Psoas muscle (tissue), 8 donors: ENCODE measurements around the gene PER2. TPM values are rescaled to one million over a fixed set of nuclear protein-coding genes. Genes with fewer than 3 reads are reported as not detected.
A peak's percentile ranks its signal among the peaks of the same experiment; 100 is the strongest.

Experiments
- ATAC-seq, 4 donors: fragments of 200-7000 bp; cut with Tn5 transposase; one replicate each; pipeline ENCODE4 v1.9.1; 2020; ENCODE audit warnings: moderate library complexity in 3 of 4, mild to moderate bottlenecking in 2 of 4
- DNase-seq, 2 donors: peaks; one replicate each; pipeline ENCODE4 v3.0.0-alpha.2; 2020
- H3K27ac ChIP-seq: fragments of 200-600 bp; one replicate; pipeline ENCODE4 v1.8.0; 2022
- H3K27me3 ChIP-seq, 3 donors: fragments of 200-600 bp in 1 of 3; one replicate each; pipeline versions ENCODE4 v1.6.1 to v1.8.0; 2013 to 2022; ENCODE audit warnings: low read length in 2 of 3, mild to moderate bottlenecking in 2 of 3, moderate library complexity in 1 of 3; ENCODE audit not compliant: insufficient read depth in 3 of 3
- H3K36me3 ChIP-seq, 2 donors: fragments of 200-600 bp in 1 of 2; one replicate each; pipeline versions ENCODE4 v1.6.1 to v1.8.0; 2013 to 2022; ENCODE audit warnings: low read depth in 1 of 2, mild to moderate bottlenecking in 1 of 2, moderate library complexity in 1 of 2; ENCODE audit not compliant: insufficient read depth in 1 of 2
- H3K4me1 ChIP-seq: fragments of 200-600 bp; one replicate; pipeline ENCODE4 v1.8.0; 2022
- H3K4me3 ChIP-seq: fragments of 200-600 bp; one replicate; pipeline ENCODE4 v1.8.0; 2022; ENCODE audit warnings: mild to moderate bottlenecking
- H3K9me3 ChIP-seq: fragments of 200-600 bp; one replicate; pipeline ENCODE4 v1.8.0; 2022
- CTCF ChIP-seq: fragments of 200-600 bp; IDR thresholded peaks from one replicate; pipeline ENCODE4 v1.8.0; 2022; ENCODE audit warnings: antibody characterized with exemption
- WGBS, 3 donors: extraction: QIAGEN DNeasy Blood & Tissue Kit; methylation state at CpG; one replicate each; pipeline versions ENCODE4 v1.1.6 to v1.1.7; 2013; 5-methylcytosine and 5-hydroxymethylcytosine counted together
- intact Hi-C, 2 donors: fragments of 100-400 bp; cut with DNase I; formaldehyde crosslinking; loops; one replicate each; pipeline versions ENCODE4 v1.11.0 to v1.14.2; 2022
- polyA plus RNA-seq, 3 donors: library from polyadenylated mRNA; stranded (reverse); fragments of 200-250 nt; gene quantifications; one replicate each; pipeline ENCODE4 v1.2.3, GENCODE V29; 2013
- total RNA-seq, 4 donors: library from RNA; stranded (reverse); fragmentation: NEBNext Ultra II Directional in 2 of 4; extraction: Animal tissue kit (Norgen Biotek cat#: 25700) in 2 of 4; gene quantifications; one replicate each; pipeline versions ENCODE4 v1.2.1 to v1.2.4, GENCODE V29; 2021 to 2023
- donor health status: healthy with polysubstance abuse.
- donor health status: DM: no; HTN: no; CAD: no; lungs with moderate emphysema.
- donor health status: Bipolar disorder and iron deficiency.
- donor health status: healthy.
- donor health status: DM: yes; HTN: yes; CAD: no.
- donor health status: DM: no; HTN: no; CAD: no.
- donor health status: DM: no; HTN: no; CAD: no.
- donor health status: DM: yes; HTN: yes; CAD: no.

PER2 gene
- total and polyA plus RNA-seq, 7 donors: 1.9 to 20.7 (median 7.8) TPM

DNA sequence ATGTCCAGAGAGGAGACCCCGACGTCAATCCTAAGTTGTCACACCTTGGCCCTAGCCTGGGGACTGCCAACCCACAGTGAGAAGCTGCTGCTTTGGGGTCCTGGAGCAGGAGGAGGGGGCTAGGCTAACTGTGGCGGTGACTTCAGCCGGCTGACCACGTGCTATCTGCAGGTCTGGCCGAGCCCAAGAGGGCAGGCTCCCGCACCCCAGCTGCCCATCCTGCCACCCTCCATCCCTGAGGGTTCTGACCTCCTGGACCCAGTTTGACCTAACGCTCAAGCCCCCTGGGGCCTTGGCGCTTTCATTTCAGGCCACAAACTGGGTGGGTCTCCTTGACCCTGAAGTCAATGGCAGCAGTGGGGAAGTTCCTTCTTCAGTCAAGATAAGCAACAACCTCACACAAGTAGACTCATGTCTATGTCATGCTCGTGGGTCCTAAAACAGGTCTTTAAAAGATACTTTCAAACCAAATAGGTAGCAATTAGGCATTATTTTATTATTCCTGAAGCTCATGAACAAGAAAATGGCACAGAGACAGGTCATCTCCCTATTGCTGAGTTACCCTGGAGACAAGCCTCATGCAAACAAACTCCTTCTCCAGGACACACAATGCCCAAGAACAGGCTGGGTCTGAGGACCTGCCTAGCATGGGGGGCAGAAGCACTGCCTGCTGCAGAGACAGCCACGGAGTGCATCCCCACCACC lies 50.8 kb downstream of the PER2 start:
- intact Hi-C loops: no loop called here
- WGBS, 3 donors: 89 to 93% (median 89%) methylated on average over 11 of the region's 11 CpGs
- H3K27me3 ChIP-seq: peaks cover 0 to 2% (median 0%) of the 10 kb centered on the region in 3 donors

DNA sequence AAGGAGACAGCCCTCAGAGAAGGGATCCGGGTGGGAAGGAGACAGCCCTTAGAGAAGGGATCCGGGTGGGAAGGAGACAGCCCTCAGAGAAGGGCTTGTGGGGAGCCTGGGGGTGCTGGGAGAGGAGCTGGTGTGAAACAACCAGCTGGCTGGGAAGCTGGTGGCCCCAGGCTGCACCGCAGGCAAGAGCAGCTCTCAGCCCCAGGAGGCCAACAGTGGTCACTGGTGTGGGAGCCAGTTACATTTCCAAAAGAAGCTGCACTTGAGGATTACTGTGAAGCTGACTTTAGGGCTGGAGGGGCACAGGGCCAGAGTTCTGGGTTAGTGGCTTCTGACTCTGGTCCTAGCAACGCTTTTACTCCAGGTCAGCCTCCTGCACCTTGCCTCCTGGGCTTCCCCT lies 51.8 kb downstream of the PER2 start:
- DNase-seq (peak in 1 of 2 donors; percentile 30), ATAC-seq (no peak)
- no peaks in the 10 kb centered on the region for H3K9me3 ChIP-seq
- no peak overlapping the region for H3K4me3 ChIP-seq
- intact Hi-C loops: no loop called here
- no peak overlapping the region for H3K27ac ChIP-seq
- TF ChIP-seq CTCF: no peak
- peaks cover 13% of the 10 kb centered on the region for H3K4me1 ChIP-seq
- peaks cover 0 to 2% (median 0%) of the 10 kb centered on the region in 3 donors for H3K27me3 ChIP-seq
- H3K36me3 ChIP-seq: no peaks in the 10 kb centered on the region
- WGBS, 3 donors: 71 to 87% (median 81%) methylated on average over 4 of the region's 4 CpGs

More for the DNA sequence above, 50.8 kb downstream of the PER2 start:
- ATAC-seq (no peak), DNase-seq (no peak)
- Histone ChIP-seq H3K27ac (no peak overlapping the region), H3K4me1 (peaks cover 23% of the 10 kb centered on the region), H3K36me3 (no peaks in the 10 kb centered on the region), H3K9me3 (no peaks in the 10 kb centered on the region), H3K4me3 (no peak overlapping the region)
- TF ChIP-seq CTCF: no peak

- H3K27me3 ChIP-seq: peaks cover 0 to 2% (median 0%) of the 10 kb centered on the region in 3 donors
- H3K27ac ChIP-seq: no peak overlapping the region
- DNase-seq: peak in 1 of 2 donors; percentile 35
- no peak overlapping the region for H3K4me3 ChIP-seq
- no peaks in the 10 kb centered on the region for H3K9me3 ChIP-seq
- WGBS, 3 donors: 90 to 97% (median 93%) methylated on average over 7 of the region's 7 CpGs
- TF ChIP-seq CTCF: no peak
- peaks cover 5% of the 10 kb centered on the region for H3K4me1 ChIP-seq
- intact Hi-C loops: no loop called here
- no peak for ATAC-seq
- no peaks in the 10 kb centered on the region for H3K36me3 ChIP-seq
Measured at GRCh38 chr2:238235856-238236255, 52.6 kb downstream of the PER2 start.

GRCh38 chr2:238235331-238235732 lies 53.1 kb downstream of the PER2 start:
- Histone ChIP-seq H3K27me3 (peaks cover 0 to 2% (median 0%) of the 10 kb centered on the region in 3 donors), H3K27ac (no peak overlapping the region), H3K4me1 (peaks cover 3% of the 10 kb centered on the region), H3K9me3 (no peaks in the 10 kb centered on the region), H3K4me3 (no peak overlapping the region), H3K36me3 (no peaks in the 10 kb centered on the region)
- intact Hi-C loops: no loop called here
- DNase-seq: no peak
- ATAC-seq: peak in 1 of 4 donors; percentile 18
- 71 to 86% (median 81%) methylated on average over 11 of the region's 11 CpGs for WGBS, 3 donors
- TF ChIP-seq CTCF: no peak
